ENCODE results near the gene ACADSB.

Gene ACADSB

GRCh38 chr10:123016228-123016627 lies 7.4 kb downstream of the ACADSB start:
- Histone ChIP-seq H3K27me3 (ENCODE audit: control insufficient read depth in 1 of 2, insufficient read depth in 1 of 2, low read length in 2 of 2) (no peaks in the 10 kb centered on the region), H3K4ac (ENCODE audit: low read depth in 1 of 2, low read length in 2 of 2) (no peak overlapping the region), H3K36me3 (ENCODE audit: control insufficient read depth in 1 of 2, insufficient read depth in 2 of 2, low read depth in 1 of 2, low read length in 2 of 2) (peaks cover 0 to 4% of the 10 kb centered on the region in 2 experiments), H3K27ac (ENCODE audit: low read length, poor library complexity, severe bottlenecking) (no peak overlapping the region), H3K14ac (ENCODE audit: low read length in 2 of 2) (no peak overlapping the region), H2BK12ac (ENCODE audit: low read length in 2 of 2) (no peak overlapping the region), H4K91ac (ENCODE audit: low read length) (no peak overlapping the region), H2BK120ac (ENCODE audit: low read depth, low read length) (no peak overlapping the region), H3K79me1 (replicated peaks; ENCODE audit: low read length, poor library complexity, severe bottlenecking) (peaks cover 5% of the 10 kb centered on the region), H3K18ac (ENCODE audit: low read depth in 1 of 2, low read length in 2 of 2) (no peak overlapping the region), H3K4me1 (ENCODE audit: control insufficient read depth, insufficient read depth, low read depth, low read length) (no peaks in the 10 kb centered on the region), H3K4me3 (ENCODE audit: insufficient read depth in 1 of 2, low read depth in 1 of 2, low read length in 2 of 2) (no peak overlapping the region), H3K23ac (ENCODE audit: low read length in 2 of 2) (no peak overlapping the region), H2AK5ac (ENCODE audit: low read length, severe bottlenecking) (no peak overlapping the region), H3K4me2 (ENCODE audit: low read length, poor library complexity, severe bottlenecking) (no peak overlapping the region), H3K9ac (ENCODE audit: low read length) (no peak overlapping the region), H2AFZ (ENCODE audit: low read depth, low read length) (no peak overlapping the region), H4K8ac (ENCODE audit: low read length) (no peak overlapping the region), H2BK5ac (ENCODE audit: low read depth, low read length, poor library complexity, severe bottlenecking) (no peak overlapping the region), H2BK15ac (ENCODE audit: low read depth, poor library complexity, severe bottlenecking) (no peak overlapping the region), H3K9me3 (ENCODE audit: control insufficient read depth, low read length) (no peaks in the 10 kb centered on the region)
- no peak for DNase-seq
- WGBS, result 98% methylated on average over 4 of the region's 4 CpGs

- Histone ChIP-seq H3K23ac (ENCODE audit: low read length in 2 of 2) (no peak overlapping the region), H2AK5ac (ENCODE audit: low read length, severe bottlenecking) (no peak overlapping the region), H3K4ac (ENCODE audit: low read depth in 1 of 2, low read length in 2 of 2) (no peak overlapping the region), H2BK15ac (ENCODE audit: low read depth, poor library complexity, severe bottlenecking) (no peak overlapping the region), H2BK120ac (ENCODE audit: low read depth, low read length) (no peak overlapping the region), H3K79me1 (replicated peaks; ENCODE audit: low read length, poor library complexity, severe bottlenecking) (peaks cover 4% of the 10 kb centered on the region), H4K91ac (ENCODE audit: low read length) (no peak overlapping the region), H3K4me1 (ENCODE audit: control insufficient read depth, insufficient read depth, low read depth, low read length) (no peaks in the 10 kb centered on the region), H3K18ac (ENCODE audit: low read depth in 1 of 2, low read length in 2 of 2) (no peak overlapping the region), H3K36me3 (ENCODE audit: control insufficient read depth in 1 of 2, insufficient read depth in 2 of 2, low read depth in 1 of 2, low read length in 2 of 2) (peaks cover 0 to 2% of the 10 kb centered on the region in 2 experiments), H3K4me2 (ENCODE audit: low read length, poor library complexity, severe bottlenecking) (no peak overlapping the region), H2BK5ac (ENCODE audit: low read depth, low read length, poor library complexity, severe bottlenecking) (no peak overlapping the region), H3K27ac (ENCODE audit: low read length, poor library complexity, severe bottlenecking) (no peak overlapping the region), H3K9me3 (ENCODE audit: control insufficient read depth, low read length) (no peaks in the 10 kb centered on the region), H2AFZ (ENCODE audit: low read depth, low read length) (no peak overlapping the region), H3K27me3 (ENCODE audit: control insufficient read depth in 1 of 2, insufficient read depth in 1 of 2, low read length in 2 of 2) (no peaks in the 10 kb centered on the region), H3K14ac (ENCODE audit: low read length in 2 of 2) (no peak overlapping the region), H3K9ac (ENCODE audit: low read length) (no peak overlapping the region), H4K8ac (ENCODE audit: low read length) (no peak overlapping the region), H3K4me3 (ENCODE audit: insufficient read depth in 1 of 2, low read depth in 1 of 2, low read length in 2 of 2) (no peak overlapping the region), H2BK12ac (ENCODE audit: low read length in 2 of 2) (no peak overlapping the region)
- no peak for DNase-seq
- 66% methylated on average over 8 of the region's 9 CpGs for WGBS
Measured at GRCh38 chr10:123017421-123018165, 8.8 kb downstream of the ACADSB start.

- Histone ChIP-seq H3K4me1 (ENCODE audit: control insufficient read depth, insufficient read depth, low read depth, low read length) (no peaks in the 10 kb centered on the region), H3K27me3 (ENCODE audit: control insufficient read depth in 1 of 2, insufficient read depth in 1 of 2, low read length in 2 of 2) (no peaks in the 10 kb centered on the region), H4K91ac (ENCODE audit: low read length) (no peak overlapping the region), H2AK5ac (ENCODE audit: low read length, severe bottlenecking) (no peak overlapping the region), H2BK120ac (ENCODE audit: low read depth, low read length) (no peak overlapping the region), H3K9ac (ENCODE audit: low read length) (no peak overlapping the region), H2BK5ac (ENCODE audit: low read depth, low read length, poor library complexity, severe bottlenecking) (no peak overlapping the region), H3K4me3 (ENCODE audit: insufficient read depth in 1 of 2, low read depth in 1 of 2, low read length in 2 of 2) (no peak overlapping the region), H2AFZ (ENCODE audit: low read depth, low read length) (no peak overlapping the region), H3K18ac (ENCODE audit: low read depth in 1 of 2, low read length in 2 of 2) (no peak overlapping the region), H2BK15ac (ENCODE audit: low read depth, poor library complexity, severe bottlenecking) (no peak overlapping the region), H3K79me1 (replicated peaks; ENCODE audit: low read length, poor library complexity, severe bottlenecking) (peaks cover 4% of the 10 kb centered on the region), H3K9me3 (ENCODE audit: control insufficient read depth, low read length) (no peaks in the 10 kb centered on the region), H4K8ac (ENCODE audit: low read length) (no peak overlapping the region), H3K4me2 (ENCODE audit: low read length, poor library complexity, severe bottlenecking) (no peak overlapping the region), H3K23ac (ENCODE audit: low read length in 2 of 2) (no peak overlapping the region), H3K4ac (ENCODE audit: low read depth in 1 of 2, low read length in 2 of 2) (no peak overlapping the region), H2BK12ac (ENCODE audit: low read length in 2 of 2) (no peak overlapping the region), H3K36me3 (ENCODE audit: control insufficient read depth in 1 of 2, insufficient read depth in 2 of 2, low read depth in 1 of 2, low read length in 2 of 2) (no peaks in the 10 kb centered on the region), H3K14ac (ENCODE audit: low read length in 2 of 2) (no peak overlapping the region), H3K27ac (ENCODE audit: low read length, poor library complexity, severe bottlenecking) (no peak overlapping the region)
- 91% methylated on average over 6 of the region's 7 CpGs for WGBS
- no peak for DNase-seq
Measured at GRCh38 chr10:123018531-123018930, 9.7 kb downstream of the ACADSB start.

- no peak overlapping the region for H2AK5ac ChIP-seq (ENCODE audit: low read length, severe bottlenecking)
- no peak overlapping the region for H3K23ac ChIP-seq (ENCODE audit: low read length in 2 of 2)
- no peak overlapping the region for H3K4ac ChIP-seq (ENCODE audit: low read depth in 1 of 2, low read length in 2 of 2)
- H3K14ac ChIP-seq (ENCODE audit: low read length in 2 of 2), result no peak overlapping the region
- no peak overlapping the region for H3K4me2 ChIP-seq (ENCODE audit: low read length, poor library complexity, severe bottlenecking)
- no peak overlapping the region for H2BK12ac ChIP-seq (ENCODE audit: low read length in 2 of 2)
- H3K79me1 ChIP-seq (replicated peaks; ENCODE audit: low read length, poor library complexity, severe bottlenecking), result peaks cover 6% of the 10 kb centered on the region
- no peaks in the 10 kb centered on the region for H3K27me3 ChIP-seq (ENCODE audit: control insufficient read depth in 1 of 2, insufficient read depth in 1 of 2, low read length in 2 of 2)
- no peak overlapping the region for H2BK5ac ChIP-seq (ENCODE audit: low read depth, low read length, poor library complexity, severe bottlenecking)
- H3K9ac ChIP-seq (ENCODE audit: low read length), result no peak overlapping the region
- no peak overlapping the region for H4K8ac ChIP-seq (ENCODE audit: low read length)
- H3K27ac ChIP-seq (ENCODE audit: low read length, poor library complexity, severe bottlenecking), result no peak overlapping the region
- no peak overlapping the region for H2AFZ ChIP-seq (ENCODE audit: low read depth, low read length)
- H3K4me1 ChIP-seq (ENCODE audit: control insufficient read depth, insufficient read depth, low read depth, low read length), result no peaks in the 10 kb centered on the region
- H2BK15ac ChIP-seq (ENCODE audit: low read depth, poor library complexity, severe bottlenecking), result no peak overlapping the region
- no peak overlapping the region for H2BK120ac ChIP-seq (ENCODE audit: low read depth, low read length)
- WGBS, result 80% methylated on average over 2 of the region's 3 CpGs
- H3K4me3 ChIP-seq (ENCODE audit: insufficient read depth in 1 of 2, low read depth in 1 of 2, low read length in 2 of 2), result no peak overlapping the region
- H4K91ac ChIP-seq (ENCODE audit: low read length), result no peak overlapping the region
- no peaks in the 10 kb centered on the region for H3K36me3 ChIP-seq (ENCODE audit: control insufficient read depth in 1 of 2, insufficient read depth in 2 of 2, low read depth in 1 of 2, low read length in 2 of 2)
- no peak overlapping the region for H3K18ac ChIP-seq (ENCODE audit: low read depth in 1 of 2, low read length in 2 of 2)
- DNase-seq, result no peak
- H3K9me3 ChIP-seq (ENCODE audit: control insufficient read depth, low read length), result no peaks in the 10 kb centered on the region
Measured at GRCh38 chr10:123019264-123019663, 10.5 kb downstream of the ACADSB start.
